Stomach smooth muscle (tissue), 2 donors: ENCODE results near the gene SV2C.
"Not testable (repeated sequence)": the region's sequence is repeated elsewhere in the genome, so short reads cannot be mapped to it uniquely, and the experiment has no call there.

ENCODE experiments used
- H3K27ac ChIP-seq: one replicate; pipeline ENCODE4 v1.7.0; 2013; ENCODE audit warnings: mild to moderate bottlenecking, low read length, inconsistent platforms
- H3K27me3 ChIP-seq, 2 donors: one replicate each; pipeline ENCODE4 v1.7.0; 2013; ENCODE audit warnings: low read length in 2 of 2; ENCODE audit not compliant: insufficient read depth in 2 of 2, control insufficient read depth in 1 of 2
- H3K36me3 ChIP-seq, 2 donors: one replicate each; pipeline ENCODE4 v1.7.0; 2013; ENCODE audit warnings: low read length in 2 of 2; ENCODE audit not compliant: control insufficient read depth in 2 of 2, insufficient read depth in 2 of 2
- H3K4me1 ChIP-seq: one replicate; pipeline ENCODE4 v1.7.0; 2013; ENCODE audit warnings: low read length; ENCODE audit not compliant: control insufficient read depth, insufficient read depth
- H3K4me3 ChIP-seq, 2 donors: one replicate each; pipeline ENCODE4 v1.7.0; 2013; ENCODE audit warnings: low read length in 2 of 2
- H3K9ac ChIP-seq, 2 donors: one replicate each; pipeline ENCODE4 v1.7.0; 2013; ENCODE audit warnings: low read length in 2 of 2, mild to moderate bottlenecking in 1 of 2
- H3K9me3 ChIP-seq, 2 donors: one replicate each; pipeline ENCODE4 v1.7.0; 2013; ENCODE audit warnings: low read length in 2 of 2; ENCODE audit not compliant: control insufficient read depth in 2 of 2
- donor health status: healthy.
- donor health status: Pancreatic carcinoma.

SV2C gene

DNA sequence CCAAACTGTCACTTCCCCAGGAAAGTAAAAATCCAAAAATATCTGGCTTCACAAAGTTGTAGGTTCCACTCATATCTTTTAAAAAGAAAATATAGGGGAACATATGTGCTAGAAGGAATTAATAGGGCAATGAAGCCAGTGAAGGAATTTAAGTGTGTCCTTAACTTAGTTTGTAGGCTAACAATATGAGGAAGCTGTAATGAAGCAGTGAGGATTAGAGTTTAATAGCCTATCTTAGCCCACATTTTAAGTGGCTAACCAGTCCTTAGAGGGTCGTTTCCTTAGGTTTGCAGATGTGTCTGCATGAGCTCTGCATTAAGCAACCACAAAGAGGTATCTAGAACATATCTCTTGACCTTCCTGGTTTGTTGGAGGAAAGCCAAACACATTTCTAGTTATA lies 218.7 kb downstream of the SV2C start:
- H3K4me3 ChIP-seq, H3K9me3 ChIP-seq, H3K27me3 ChIP-seq, H3K9ac ChIP-seq, H3K27ac ChIP-seq, H3K4me1 ChIP-seq, H3K36me3 ChIP-seq: not testable (repeated sequence)

DNA sequence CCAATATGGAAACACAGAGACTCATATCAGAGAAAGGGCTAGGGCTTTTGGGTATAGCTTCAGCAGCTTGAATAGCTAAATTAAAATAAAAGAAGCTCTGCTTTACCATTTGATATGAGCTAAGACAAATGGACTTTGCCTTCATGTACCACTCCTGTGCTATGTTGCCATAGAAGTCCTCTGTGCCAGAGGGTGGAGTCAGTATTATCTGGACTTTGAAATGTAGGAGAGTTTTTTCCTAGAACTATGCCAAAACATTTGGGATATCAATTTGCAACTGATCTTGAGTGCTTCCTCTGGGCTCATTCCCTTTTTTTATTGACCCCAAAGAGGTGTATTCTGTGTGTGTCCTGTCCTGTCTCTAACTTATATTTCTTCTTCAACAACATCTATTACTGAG lies 219.5 kb downstream of the SV2C start:
- H3K4me3 ChIP-seq, H3K27ac ChIP-seq, H3K9ac ChIP-seq, H3K4me1 ChIP-seq, H3K9me3 ChIP-seq, H3K27me3 ChIP-seq, H3K36me3 ChIP-seq: not testable (repeated sequence)

DNA sequence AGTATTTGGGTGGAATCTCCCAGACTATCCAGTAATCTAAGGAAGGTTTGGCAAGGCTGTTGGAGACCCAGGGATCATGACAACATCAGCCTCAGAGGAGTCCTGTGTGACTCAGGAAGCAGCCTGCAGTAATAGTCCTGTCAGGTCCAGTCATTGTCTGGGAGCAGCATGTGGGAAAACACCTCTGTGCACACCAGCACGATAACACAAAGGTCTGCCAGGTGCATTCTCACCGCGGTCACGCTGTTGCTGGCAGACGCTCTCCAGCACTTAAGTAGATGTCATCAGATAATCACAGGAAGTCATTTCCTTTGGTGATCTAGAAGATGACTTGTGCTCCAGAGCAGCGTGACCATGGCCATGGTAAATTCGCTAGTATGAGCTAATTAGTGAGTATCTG lies 220.7 kb downstream of the SV2C start:
- H3K36me3 ChIP-seq = no peaks in the 10 kb centered on the region
- no peaks in the 10 kb centered on the region for H3K4me1 ChIP-seq
- H3K27ac ChIP-seq = no peak overlapping the region
- H3K9ac ChIP-seq = no peak overlapping the region
- H3K4me3 ChIP-seq = no peak overlapping the region
- H3K27me3 ChIP-seq = peaks cover 0 to 2% of the 10 kb centered on the region in 2 donors
- H3K9me3 ChIP-seq = no peaks in the 10 kb centered on the region

DNA sequence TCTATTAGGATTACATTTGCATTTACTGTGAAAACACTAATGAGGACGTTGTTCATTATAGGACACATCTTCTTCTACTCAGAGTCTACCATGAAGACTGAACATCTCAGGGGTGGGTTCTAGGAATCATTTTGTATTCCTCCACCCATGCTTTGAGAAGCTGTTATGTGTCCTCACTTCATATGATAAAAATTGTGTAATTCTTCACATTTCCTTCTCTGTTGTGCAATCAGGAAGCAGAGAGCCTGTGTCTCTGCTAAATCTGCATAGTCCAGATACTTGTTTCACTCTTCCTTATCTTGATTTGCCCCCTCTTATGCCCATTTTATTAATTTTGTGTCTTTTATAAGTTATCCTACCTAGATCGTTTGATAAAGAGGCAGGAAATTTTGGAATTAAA lies 222.1 kb downstream of the SV2C start:
- no peak overlapping the region for H3K4me3 ChIP-seq
- no peak overlapping the region for H3K27ac ChIP-seq
- no peaks in the 10 kb centered on the region for H3K36me3 ChIP-seq
- no peaks in the 10 kb centered on the region for H3K4me1 ChIP-seq
- peaks cover 0 to 2% of the 10 kb centered on the region in 2 donors for H3K27me3 ChIP-seq
- no peak overlapping the region for H3K9ac ChIP-seq
- H3K9me3 ChIP-seq = no peaks in the 10 kb centered on the region

DNA sequence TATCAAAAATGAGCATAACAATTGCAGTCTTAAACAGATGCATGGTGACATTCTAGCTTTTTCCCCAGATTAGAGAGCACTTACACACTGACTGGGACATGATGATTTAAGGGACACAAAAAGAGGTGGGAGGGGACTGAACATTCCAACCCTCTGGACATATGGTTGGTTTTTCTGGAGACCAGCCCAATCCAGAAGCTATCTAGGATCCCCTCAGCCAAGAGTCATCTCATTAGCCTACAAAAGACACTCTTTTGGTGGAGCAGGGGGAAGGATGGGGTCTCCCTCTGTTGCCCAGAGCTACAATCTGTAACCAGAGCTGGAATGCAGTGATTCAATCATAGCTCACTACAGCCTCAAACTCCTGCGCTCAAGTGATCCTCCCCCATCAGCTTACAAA lies 222.6 kb downstream of the SV2C start:
- no peak overlapping the region for H3K4me3 ChIP-seq
- H3K27me3 ChIP-seq = peaks cover 0 to 2% of the 10 kb centered on the region in 2 donors

DNA sequence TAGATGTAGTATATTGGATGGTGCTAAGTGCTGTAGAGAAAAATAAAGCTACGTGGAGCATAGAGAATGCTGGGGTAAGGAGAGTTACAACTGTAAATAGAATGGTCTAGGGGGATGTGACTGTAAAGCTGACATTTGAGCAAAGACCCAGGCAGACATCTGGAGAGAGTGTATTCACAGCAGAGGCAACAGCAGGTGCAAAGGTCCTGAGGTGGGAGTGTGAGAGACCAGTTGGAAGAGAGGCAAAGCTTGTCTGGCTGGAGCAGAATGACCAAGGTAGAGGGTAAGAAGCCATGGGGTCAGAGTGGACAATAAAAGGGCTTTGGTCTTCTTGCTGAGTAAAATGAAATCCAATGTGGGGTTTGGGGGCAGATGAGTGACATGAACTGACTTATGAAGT lies 227.0 kb downstream of the SV2C start:
- H3K36me3 ChIP-seq = no peaks in the 10 kb centered on the region
- no peak overlapping the region for H3K4me3 ChIP-seq
- no peak overlapping the region for H3K27ac ChIP-seq
- no peaks in the 10 kb centered on the region for H3K9me3 ChIP-seq
- H3K9ac ChIP-seq = no peak overlapping the region
- H3K27me3 ChIP-seq = peaks cover 0 to 2% of the 10 kb centered on the region in 2 donors
- no peaks in the 10 kb centered on the region for H3K4me1 ChIP-seq

More for the DNA sequence above, 222.6 kb downstream of the SV2C start:
- H3K27ac ChIP-seq = no peak overlapping the region
- H3K36me3 ChIP-seq = no peaks in the 10 kb centered on the region
- H3K9me3 ChIP-seq = no peaks in the 10 kb centered on the region
- H3K9ac ChIP-seq = no peak overlapping the region
- no peaks in the 10 kb centered on the region for H3K4me1 ChIP-seq

DNA sequence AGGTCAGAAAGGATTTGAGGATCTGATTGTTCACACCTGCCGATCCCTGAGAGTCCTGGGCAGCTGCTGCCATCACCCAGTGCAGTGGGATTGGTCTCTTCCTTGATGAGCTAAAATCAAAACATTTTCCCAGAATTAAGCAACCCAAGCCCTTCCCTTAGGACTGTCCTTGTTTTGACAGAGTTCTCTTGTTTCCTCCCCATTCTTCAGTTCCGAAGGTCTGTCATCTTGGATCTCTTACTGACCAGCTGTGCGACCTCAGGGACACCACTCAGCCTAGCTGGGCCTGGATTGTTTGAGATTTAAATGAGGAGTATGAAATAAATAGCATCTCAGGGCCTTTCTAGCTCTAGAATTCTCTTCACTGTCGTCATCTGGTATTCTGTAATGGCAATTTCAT lies 229.6 kb downstream of the SV2C start:
- no peaks in the 10 kb centered on the region for H3K9me3 ChIP-seq
- peaks cover 0 to 2% of the 10 kb centered on the region in 2 donors for H3K27me3 ChIP-seq
- H3K4me1 ChIP-seq = no peaks in the 10 kb centered on the region
- H3K9ac ChIP-seq = no peak overlapping the region
- H3K27ac ChIP-seq = no peak overlapping the region
- no peaks in the 10 kb centered on the region for H3K36me3 ChIP-seq
- H3K4me3 ChIP-seq = no peak overlapping the region

DNA sequence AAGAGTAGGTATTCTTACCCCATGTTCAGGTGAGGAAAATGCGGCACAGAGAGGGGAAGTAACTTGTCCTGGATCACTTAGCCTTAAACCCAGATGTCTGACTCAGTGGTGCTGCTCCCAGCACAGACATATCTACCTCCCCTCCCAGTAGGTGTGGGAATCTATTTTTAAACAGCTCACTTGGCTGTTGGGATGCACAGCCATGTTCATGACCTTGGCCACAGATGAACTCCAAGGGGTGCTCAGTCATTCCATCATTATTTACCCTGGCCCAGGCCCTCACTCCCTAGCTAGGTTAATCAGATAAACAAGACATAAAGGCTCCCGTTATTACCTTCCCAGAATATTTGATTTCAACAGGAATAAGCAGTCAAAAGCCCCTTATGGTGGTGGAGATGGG lies 231.5 kb downstream of the SV2C start:
- Histone ChIP-seq H3K9me3 (no peaks in the 10 kb centered on the region), H3K9ac (no peak overlapping the region), H3K27ac (no peak overlapping the region), H3K4me3 (no peak overlapping the region), H3K4me1 (no peaks in the 10 kb centered on the region), H3K27me3 (no peaks in the 10 kb centered on the region), H3K36me3 (no peaks in the 10 kb centered on the region)

DNA sequence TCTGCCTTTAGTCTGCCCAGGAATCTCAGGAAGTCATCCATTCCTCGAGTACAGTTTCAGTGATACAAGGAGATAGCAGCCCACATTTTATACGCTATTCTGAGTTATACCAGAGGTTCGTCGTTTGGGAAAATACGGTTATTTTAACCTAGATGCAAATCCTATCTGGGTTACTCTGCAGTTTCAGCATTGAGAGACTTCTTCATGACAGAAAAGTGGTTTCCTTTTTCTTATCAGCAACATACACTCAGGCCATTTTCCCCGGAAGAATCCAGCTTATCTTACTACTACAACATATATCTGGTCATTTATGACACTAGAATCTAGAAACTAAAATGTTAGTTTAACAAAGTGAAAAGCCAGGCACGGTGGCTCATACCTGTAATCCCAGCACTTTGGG lies 236.5 kb downstream of the SV2C start:
- Histone ChIP-seq H3K9me3 (peaks cover 0 to 3% of the 10 kb centered on the region in 2 donors), H3K36me3 (no peaks in the 10 kb centered on the region), H3K9ac (no peak overlapping the region), H3K27me3 (no peaks in the 10 kb centered on the region), H3K4me1 (no peaks in the 10 kb centered on the region), H3K27ac (no peak overlapping the region), H3K4me3 (no peak overlapping the region)

DNA sequence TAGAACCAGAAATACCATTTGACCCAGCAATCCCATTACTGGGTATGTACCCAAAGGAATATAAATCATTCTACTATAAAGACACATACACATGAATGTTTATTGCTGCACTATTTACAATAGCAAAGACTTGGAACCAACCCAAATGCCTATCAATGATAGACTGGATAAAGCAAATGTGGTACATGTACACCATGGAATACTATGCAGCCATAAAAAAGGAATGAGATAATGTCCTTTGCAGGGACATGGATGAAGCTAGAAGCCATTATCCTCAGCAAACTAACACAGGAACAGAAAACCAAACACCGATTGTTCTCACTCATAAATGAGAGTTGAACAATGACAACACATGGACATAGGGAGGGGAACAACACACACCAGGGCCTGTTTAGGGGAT lies 240.3 kb downstream of the SV2C start:
- not testable (repeated sequence) for H3K36me3 ChIP-seq, H3K27me3 ChIP-seq, H3K9me3 ChIP-seq, H3K9ac ChIP-seq, H3K27ac ChIP-seq, H3K4me3 ChIP-seq, H3K4me1 ChIP-seq

DNA sequence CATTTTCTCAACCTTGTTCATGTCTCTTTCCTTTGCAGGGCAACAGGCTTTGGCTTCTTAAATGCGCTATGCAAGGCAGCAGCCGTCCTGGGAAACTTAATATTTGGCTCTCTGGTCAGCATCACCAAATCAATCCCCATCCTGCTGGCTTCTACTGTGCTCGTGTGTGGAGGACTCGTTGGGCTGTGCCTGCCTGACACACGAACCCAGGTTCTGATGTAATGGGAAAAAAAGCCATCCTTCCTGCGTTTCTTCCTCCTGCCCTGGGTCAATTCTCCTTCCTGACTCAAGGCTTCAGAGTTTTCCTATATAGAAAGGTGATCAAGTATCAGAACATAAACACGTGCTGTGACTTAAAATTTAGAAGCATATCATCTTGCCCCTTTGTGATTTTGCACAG lies 242.1 kb downstream of the SV2C start:
- no peak overlapping the region for H3K4me3 ChIP-seq
- no peak overlapping the region for H3K27ac ChIP-seq
- no peaks in the 10 kb centered on the region for H3K4me1 ChIP-seq
- H3K36me3 ChIP-seq = no peaks in the 10 kb centered on the region
- no peak overlapping the region for H3K9ac ChIP-seq
- no peaks in the 10 kb centered on the region for H3K27me3 ChIP-seq
- H3K9me3 ChIP-seq = peaks cover 0 to 3% of the 10 kb centered on the region in 2 donors
